H1 (cell line): ENCODE data around the gene JPH3. TPM values are rescaled to one million over a fixed set of nuclear protein-coding genes. Genes with fewer than 3 reads are reported as not detected.

Experiments
- CTCF ChIA-PET: fragments of 300-600 bp; sonication (Branson Sonifier 250); formaldehyde crosslinking; loops from one replicate; lab custom pipeline; 2021; ENCODE audit not compliant: partially characterized antibody; lab: Charles Lee
- POLR2A ChIA-PET: fragments of 300-600 bp; sonication (Branson Sonifier 250); formaldehyde crosslinking; loops from one replicate; lab custom pipeline; 2021; ENCODE audit warnings: inconsistent platforms; ENCODE audit not compliant: partially characterized antibody; lab: Charles Lee
- DNase-seq, 2 experiments: peaks; one replicate each; pipeline versions ENCODE4 v3.0.0 to v3.0.0-alpha.2; 2010 to 2022; ENCODE audit warnings: low spot score in 2 of 2, low read depth in 1 of 2, mixed read lengths in 1 of 2
- FAIRE-seq: peaks from 2 replicates; lab custom pipeline; 2011; peaks lifted over from hg19 to GRCh38; lab: Jason Lieb, UNC
- H2AFZ ChIP-seq: 2 replicates; pipeline ENCODE4 v1.8.1; 2012; ENCODE audit warnings: low read length, inconsistent platforms
- H2AK5ac ChIP-seq: 2 replicates; pipeline ENCODE4 v1.6.1; 2013; ENCODE audit warnings: low read depth, low read length
- H2BK120ac ChIP-seq: replicated peaks from 2 replicates; pipeline ENCODE3; 2013; ENCODE audit warnings: low read depth, low read length, inconsistent platforms
- H2BK12ac ChIP-seq: 2 replicates; pipeline ENCODE4 v1.6.1; 2013; ENCODE audit warnings: low read depth, low read length
- H2BK15ac ChIP-seq: 2 replicates; pipeline ENCODE4 v1.6.1; 2013; ENCODE audit warnings: low read length
- H2BK20ac ChIP-seq: 2 replicates; pipeline ENCODE4 v1.6.1; 2013; ENCODE audit warnings: low read length
- H2BK5ac ChIP-seq: 2 replicates; pipeline ENCODE4 v1.6.1; 2013; ENCODE audit warnings: low read depth, low read length
- H3K14ac ChIP-seq: 2 replicates; pipeline ENCODE4 v1.6.1; 2013; ENCODE audit warnings: inconsistent platforms; ENCODE audit not compliant: insufficient read length
- H3K18ac ChIP-seq: 2 replicates; pipeline ENCODE4 v1.6.1; 2013; ENCODE audit warnings: low read length; ENCODE audit errors: extremely low read depth
- H3K23ac ChIP-seq: 2 replicates; pipeline ENCODE4 v1.6.1; 2013; ENCODE audit warnings: inconsistent platforms; ENCODE audit not compliant: insufficient read length
- H3K23me2 ChIP-seq: 2 replicates; pipeline ENCODE4 v1.6.1; 2013; ENCODE audit warnings: low read depth, low read length
- H3K27ac ChIP-seq: 2 replicates; pipeline ENCODE4 v1.6.1; 2011; ENCODE audit warnings: low read depth, low read length, inconsistent platforms
- H3K27me3 ChIP-seq, 4 experiments: replicated peaks in 1 of 4; 1 replicate in 1 of 4; 2 replicates in 3 of 4; pipeline versions ENCODE4 v1.6.1 to v1.8.1; 2011 to 2013; ENCODE audit warnings: low read length in 3 of 4, mild to moderate bottlenecking in 3 of 4, inconsistent platforms in 2 of 4, mixed read lengths in 2 of 4, moderate library complexity in 1 of 4; ENCODE audit not compliant: control insufficient read depth in 3 of 4, insufficient read depth in 3 of 4; ENCODE audit errors: extremely low read depth in 1 of 4
- H3K36me3 ChIP-seq, 4 experiments: 2 replicates each; pipeline versions ENCODE4 v1.6.1 to v1.8.1; 2011 to 2013; ENCODE audit warnings: mild to moderate bottlenecking in 4 of 4, low read length in 3 of 4, moderate library complexity in 2 of 4, control low read depth in 1 of 4, inconsistent platforms in 1 of 4; ENCODE audit not compliant: insufficient read depth in 4 of 4, control insufficient read depth in 2 of 4
- H3K4ac ChIP-seq: replicated peaks from 2 replicates; pipeline ENCODE3; 2013; ENCODE audit warnings: low read length, low read depth, mixed read lengths, inconsistent platforms; ENCODE audit not compliant: insufficient read length
- H3K4me1 ChIP-seq, 4 experiments: replicated peaks in 1 of 4; 1 replicate in 1 of 4; 2 replicates in 3 of 4; pipeline versions ENCODE4 v1.6.1 to v1.8.1; 2011 to 2013; ENCODE audit warnings: low read length in 3 of 4, inconsistent platforms in 2 of 4, mixed read lengths in 1 of 4; ENCODE audit not compliant: insufficient read depth in 4 of 4, control insufficient read depth in 3 of 4
- H3K4me2 ChIP-seq, 2 experiments: 2 replicates each; pipeline versions ENCODE4 v1.6.1 to v1.8.1; 2011 to 2013; ENCODE audit warnings: low read depth in 2 of 2, low read length in 2 of 2, control low read depth in 1 of 2, inconsistent platforms in 1 of 2, mild to moderate bottlenecking in 1 of 2; ENCODE audit not compliant: insufficient read depth in 1 of 2
- H3K4me3 ChIP-seq, 4 experiments: fragments of 200-600, 300-600 bp in 1 of 4; sonication (generic), shearing (Covaris generic), sonication (Bioruptor Twin) in 1 of 4; 2 replicates each; pipeline versions ENCODE4 v1.5.1 to v1.8.1; 2011 to 2016; ENCODE audit warnings: low read length in 4 of 4, low read depth in 3 of 4, control low read depth in 2 of 4, inconsistent platforms in 2 of 4, mild to moderate bottlenecking in 2 of 4, mixed read lengths in 1 of 4, moderate library complexity in 1 of 4; ENCODE audit not compliant: insufficient read depth in 2 of 4; ENCODE audit errors: extremely low read depth in 1 of 4
- H3K56ac ChIP-seq: replicated peaks from 2 replicates; pipeline ENCODE3; 2013; ENCODE audit warnings: low read depth, mild to moderate bottlenecking, mixed read lengths, low read length, inconsistent platforms; ENCODE audit not compliant: insufficient read length
- H3K79me1 ChIP-seq: 2 replicates; pipeline ENCODE4 v1.6.1; 2013; ENCODE audit warnings: low read depth, low read length, control low read depth
- H3K79me2 ChIP-seq, 2 experiments: 2 replicates each; pipeline versions ENCODE4 v1.6.1 to v1.8.1; 2012 to 2013; ENCODE audit warnings: low read length in 2 of 2, mild to moderate bottlenecking in 2 of 2, inconsistent platforms in 1 of 2; ENCODE audit not compliant: insufficient read depth in 2 of 2, control insufficient read depth in 1 of 2
- H3K9ac ChIP-seq, 4 experiments: replicated peaks in 1 of 4; 1 replicate in 1 of 4; 2 replicates in 3 of 4; pipeline versions ENCODE4 v1.6.1 to v1.8.1; 2011 to 2013; ENCODE audit warnings: low read depth in 3 of 4, low read length in 3 of 4, control low read depth in 2 of 4, mild to moderate bottlenecking in 2 of 4, moderate library complexity in 2 of 4, inconsistent platforms in 1 of 4; ENCODE audit errors: extremely low read depth in 1 of 4
- H3K9me3 ChIP-seq, 2 experiments: 2 replicates each; pipeline versions ENCODE4 v1.6.1 to v1.8.1; 2012 to 2013; ENCODE audit warnings: mild to moderate bottlenecking in 2 of 2, moderate library complexity in 2 of 2, control low read depth in 1 of 2, inconsistent platforms in 1 of 2, low read depth in 1 of 2, low read length in 1 of 2, mixed read lengths in 1 of 2; ENCODE audit not compliant: insufficient read depth in 2 of 2
- H4K20me1 ChIP-seq, 2 experiments: replicated peaks in 1 of 2; 2 replicates each; pipeline versions ENCODE3 to v1.8.1; 2011 to 2013; ENCODE audit warnings: inconsistent platforms in 2 of 2, low read length in 2 of 2, mild to moderate bottlenecking in 1 of 2; ENCODE audit not compliant: insufficient read depth in 2 of 2, control insufficient read depth in 1 of 2
- H4K5ac ChIP-seq: 2 replicates; pipeline ENCODE4 v1.6.1; 2013; ENCODE audit warnings: low read length, low read depth, mixed read lengths, inconsistent platforms; ENCODE audit not compliant: insufficient read length
- H4K8ac ChIP-seq: 2 replicates; pipeline ENCODE4 v1.8.0; 2013; ENCODE audit warnings: mild to moderate bottlenecking, moderate library complexity, low read length, inconsistent platforms; ENCODE audit not compliant: insufficient read depth; ENCODE audit errors: extremely low read depth
- H4K91ac ChIP-seq: replicated peaks from 2 replicates; pipeline ENCODE3; 2013; ENCODE audit warnings: low read length, mixed read lengths, inconsistent platforms; ENCODE audit not compliant: insufficient read length
- EZH2 ChIP-seq: fragments of 200-600 bp; sonication (generic); IDR thresholded peaks from 2 replicates; pipeline ENCODE4 v1.7.1; 2012; ENCODE audit warnings: low read depth, mild to moderate bottlenecking, moderate library complexity, low read length, inconsistent platforms; ENCODE audit not compliant: severe bottlenecking
- JUN ChIP-seq: IDR thresholded peaks from 2 replicates; pipeline ENCODE4 v1.6.1; 2011; ENCODE audit warnings: low read depth, mild to moderate bottlenecking, improper control_type of control experiment, low read length
- RXRA ChIP-seq: IDR thresholded peaks from 2 replicates; pipeline ENCODE4 v1.6.1; 2011; ENCODE audit warnings: low read depth, mild to moderate bottlenecking, low read length, moderate library complexity; ENCODE audit not compliant: insufficient read depth
- WGBS, 2 experiments: shearing (Covaris generic) in 1 of 2; methylation state at CpG; one replicate each; pipeline versions ENCODE4 v1.1.6 to v1.1.7; 2013 to 2015; ENCODE audit warnings: low lambda C conversion rate in 2 of 2, mixed read lengths in 2 of 2, inconsistent platforms in 1 of 2, low coverage in 1 of 2, missing lambda C conversion rate in 1 of 2; ENCODE audit not compliant: insufficient replicate concordance in 2 of 2, insufficient coverage in 1 of 2, insufficient read length in 1 of 2; ENCODE audit errors: extremely low coverage in 1 of 2, missing lambda C conversion rate in 1 of 2; 5-methylcytosine and 5-hydroxymethylcytosine counted together
- polyA plus RNA-seq, 7 experiments: library from polyadenylated mRNA; depleted of rRNA in 3 of 7; stranded (reverse) in 5 of 7; unstranded in 2 of 7; fragments of >200 nt in 5 of 7; fragments of 200-250 nt in 2 of 7; gene quantifications; 1 replicate in 5 of 7; 2 replicates in 1 of 7; 4 replicates in 1 of 7; pipeline versions ENCODE4 v1.2.1 to v1.2.3, GENCODE V29; 2011 to 2013; ENCODE audit warnings: missing spikeins in 2 of 7, mixed read lengths in 2 of 7
- total RNA-seq: library from RNA; stranded (reverse); fragmentation: NEBNext Ultra II Directional; extraction: Animal tissue kit (Norgen Biotek cat#: 25700); gene quantifications from 2 replicates; pipeline ENCODE4 v1.2.1, GENCODE V29; 2021

The JPH3 gene
- total and polyA plus RNA-seq, 2 of the 8 experiments (the other 6 are each of a cell fraction or from before 2014, with no cell fraction given) = 10.3 to 28.3 TPM

DNA sequence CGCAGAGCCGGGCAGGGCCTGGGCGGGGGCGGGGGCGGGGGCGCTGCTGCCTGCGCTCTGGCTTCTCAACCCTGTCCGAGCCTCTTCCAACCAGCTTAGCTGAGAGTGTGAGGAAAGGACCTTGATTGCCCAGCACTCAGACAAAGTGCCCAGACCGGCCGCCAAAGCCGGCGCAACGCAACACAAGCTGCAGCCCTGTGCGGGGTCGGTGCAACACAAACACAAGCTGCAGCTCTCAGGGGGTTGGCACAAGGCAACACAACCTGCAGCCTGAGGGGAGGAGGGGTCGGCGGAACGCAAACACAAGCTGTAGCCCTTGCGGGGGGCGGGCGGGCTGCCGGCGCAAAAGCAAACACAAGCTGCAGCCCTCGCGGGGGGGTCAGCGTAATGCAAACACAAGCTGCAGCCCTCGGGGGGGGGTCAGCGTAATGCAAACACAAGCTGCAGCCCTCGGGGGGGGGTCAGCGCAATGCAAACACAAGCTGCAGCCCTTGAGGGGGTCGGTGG is 103.5 kb downstream of the JPH3 start:
- Histone ChIP-seq H3K56ac (no peak overlapping the region), H4K5ac (no peak overlapping the region), H4K91ac (no peak overlapping the region), H4K8ac (no peak overlapping the region), H3K4me1 (peaks cover 0 to 3% (median 0%) of the 10 kb centered on the region in 4 experiments; a peak in 2 of 7 replicates), H3K79me1 (peaks cover 5% of the 10 kb centered on the region; the same call in 1 of the 2 replicates), H3K23me2 (no peaks in the 10 kb centered on the region), H3K4me3 (no peak overlapping the region), H3K23ac (no peak overlapping the region), H2BK15ac (no peak overlapping the region), H3K36me3 (peaks cover 9 to 33% (median 18%) of the 10 kb centered on the region in 4 experiments; a peak in 7 of 8 replicates), H3K14ac (no peak overlapping the region), H2BK120ac (no peak overlapping the region), H2BK5ac (peak overlapping the region; percentile 49; the same call in 1 of the 2 replicates), H2BK12ac (no peak overlapping the region), H4K20me1 (peaks cover 6 to 15% of the 10 kb centered on the region in 2 experiments), H3K4me2 (no peak overlapping the region), H3K9me3 (no peaks in the 10 kb centered on the region), H3K27me3 (no peaks in the 10 kb centered on the region), H3K18ac (no peak overlapping the region), H3K4ac (no peak overlapping the region), H2BK20ac (no peak overlapping the region), H3K27ac (no peak overlapping the region), H3K79me2 (no peaks in the 10 kb centered on the region; a peak in 1 of 4 replicates), H2AK5ac (no peak overlapping the region), H3K9ac (no peak overlapping the region), H2AFZ (no peak overlapping the region)
- ChIA-PET POLR2A (interaction anchor here (1.0 to 1.3 kb wide), 3 partner anchors 9 to 149 kb away, joined by 4 to 6 read pairs (median 5); partner anchors contain the start of gene KLHDC4), CTCF (interaction anchor here (0.9 to 1.9 kb wide), 14 partner anchors 11 to 148 kb away, joined by 3 to 7 read pairs (median 4); no protein-coding TSS in a partner anchor)
- 100% methylated on average over 10 of the region's 31 CpGs; no CpG with 5 or more reads in 1 of the 2 experiments for WGBS, 2 experiments
- FAIRE-seq = no peak
- DNase-seq = no peak
- no peak for TF ChIP-seq EZH2
- TF ChIP-seq JUN = no peak
- TF ChIP-seq RXRA = no peak
